Activated gamma-delta T cell treated with anti-CD3 and anti-CD28 coated beads, Interleukin-2, amount 50 U/mL, for 16 hours (primary cell): ENCODE results near the gene ZC3H13.

Source experiments
- DNase-seq: peaks from one replicate; pipeline ENCODE4 v3.0.0-alpha.2; 2020; ENCODE audit warnings: low read depth

The ZC3H13 gene

GRCh38 chr13:46059405-46059804, 6.9 kb upstream of the ZC3H13 start:
- no peak for DNase-seq

- DNase-seq, result no peak
Measured at GRCh38 chr13:46058268-46058667, 5.7 kb upstream of the ZC3H13 start.

GRCh38 chr13:46057256-46058015, 4.9 kb upstream of the ZC3H13 start:
- no peak for DNase-seq

GRCh38 chr13:46053162-46054012, 841 bp upstream of the ZC3H13 start:
- no peak for DNase-seq

GRCh38 chr13:46051968-46052318, 603 bp downstream of the ZC3H13 start:
- no peak for DNase-seq

- no peak for DNase-seq
Measured at GRCh38 chr13:46050771-46051170, 1.8 kb downstream of the ZC3H13 start.

GRCh38 chr13:46045424-46045823, 7.1 kb downstream of the ZC3H13 start:
- no peak for DNase-seq

- no peak for DNase-seq
Measured at GRCh38 chr13:46043647-46044046, 8.9 kb downstream of the ZC3H13 start.

GRCh38 chr13:46041419-46041839, 11.1 kb downstream of the ZC3H13 start:
- no peak for DNase-seq

GRCh38 chr13:46040763-46041162, 11.8 kb downstream of the ZC3H13 start:
- no peak for DNase-seq

GRCh38 chr13:46039411-46040182, 12.9 kb downstream of the ZC3H13 start:
- no peak for DNase-seq

- no peak for DNase-seq
Measured at GRCh38 chr13:46038296-46038695, 14.2 kb downstream of the ZC3H13 start.

GRCh38 chr13:46035066-46035465, 17.5 kb downstream of the ZC3H13 start:
- DNase-seq, result no peak

- no peak for DNase-seq
Measured at GRCh38 chr13:46032341-46032740, 20.2 kb downstream of the ZC3H13 start.

GRCh38 chr13:46031581-46032263, 20.8 kb downstream of the ZC3H13 start:
- DNase-seq, result no peak

GRCh38 chr13:46025157-46025556, 27.4 kb downstream of the ZC3H13 start:
- DNase-seq, result no peak

- DNase-seq, result no peak
Measured at GRCh38 chr13:46022481-46022880, 30.1 kb downstream of the ZC3H13 start.

GRCh38 chr13:46016216-46016615, 36.3 kb downstream of the ZC3H13 start:
- DNase-seq, result no peak

- DNase-seq, result no peak
Measured at GRCh38 chr13:46015366-46015765, 37.2 kb downstream of the ZC3H13 start.

- no peak for DNase-seq
Measured at GRCh38 chr13:46012404-46012803, 40.1 kb downstream of the ZC3H13 start.

- DNase-seq, result no peak
Measured at GRCh38 chr13:46010148-46010547, 42.4 kb downstream of the ZC3H13 start.

- no peak for DNase-seq
Measured at GRCh38 chr13:46008631-46009030, 43.9 kb downstream of the ZC3H13 start.
